Common myeloid progenitor, CD34-positive (primary cell): ENCODE results near the gene LRP6. TPM values are rescaled to one million over a fixed set of nuclear protein-coding genes. Genes with fewer than 3 reads are reported as not detected.
"Not testable (repeated sequence)": the region's sequence is repeated elsewhere in the genome, so short reads cannot be mapped to it uniquely, and the experiment has no call there.

Source experiments
- CTCF ChIA-PET: fragments of 350-600 bp; sonication (Branson Sonifier 250); formaldehyde crosslinking; loops from one replicate; lab custom pipeline; 2021; ENCODE audit warnings: antibody characterized with exemption; lab: Charles Lee
- POLR2A ChIA-PET: fragments of 350-600 bp; sonication (Branson Sonifier 250); formaldehyde crosslinking; loops from one replicate; lab custom pipeline; 2021; ENCODE audit warnings: antibody characterized with exemption; lab: Charles Lee
- DNase-seq, 3 donors: peaks; one replicate each; pipeline versions ENCODE4 v3.0.0 to v3.0.0-alpha.2; 2013
- H3K27ac ChIP-seq, 2 experiments: 1 replicate in 1 of 2; 2 replicates in 1 of 2; pipeline ENCODE4 v1.7.0; 2013; ENCODE audit warnings: inconsistent platforms in 2 of 2, low read length in 2 of 2, mild to moderate bottlenecking in 2 of 2, low read depth in 1 of 2, moderate library complexity in 1 of 2; ENCODE audit not compliant: severe bottlenecking in 2 of 2, insufficient read depth in 1 of 2, poor library complexity in 1 of 2
- H3K27me3 ChIP-seq, 5 experiments: replicated peaks in 2 of 5; 1 replicate in 3 of 5; 2 replicates in 2 of 5; pipeline versions ENCODE4 v1.6.1 to v1.7.0; 2013; ENCODE audit warnings: low read length in 4 of 5, mild to moderate bottlenecking in 2 of 5, moderate library complexity in 2 of 5, inconsistent platforms in 1 of 5; ENCODE audit not compliant: insufficient read depth in 5 of 5, control insufficient read depth in 4 of 5
- H3K36me3 ChIP-seq, 4 experiments: 1 replicate in 2 of 4; 2 replicates in 2 of 4; pipeline versions ENCODE4 v1.6.1 to v1.7.0; 2013; ENCODE audit warnings: low read length in 3 of 4, control low read depth in 1 of 4, mild to moderate bottlenecking in 1 of 4; ENCODE audit not compliant: control insufficient read depth in 4 of 4, insufficient read depth in 4 of 4
- H3K4me1 ChIP-seq, 4 experiments: 1 replicate in 3 of 4; 2 replicates in 1 of 4; pipeline versions ENCODE4 v1.6.1 to v1.7.1; 2013; ENCODE audit warnings: low read length in 3 of 4, mild to moderate bottlenecking in 3 of 4, control low read depth in 1 of 4, inconsistent platforms in 1 of 4, moderate library complexity in 1 of 4; ENCODE audit not compliant: control insufficient read depth in 4 of 4, insufficient read depth in 4 of 4; ENCODE audit errors: control extremely low read depth in 1 of 4
- H3K4me3 ChIP-seq, 7 experiments: 1 replicate in 4 of 7; 2 replicates in 3 of 7; pipeline versions ENCODE4 v1.5.1 to v1.7.0; 2013; ENCODE audit warnings: mild to moderate bottlenecking in 7 of 7, low read length in 6 of 7, moderate library complexity in 6 of 7, inconsistent platforms in 2 of 7, low read depth in 2 of 7, control low read depth in 1 of 7; ENCODE audit not compliant: insufficient read depth in 4 of 7, control insufficient read depth in 1 of 7; ENCODE audit errors: extremely low read depth in 1 of 7
- H3K9me3 ChIP-seq, 5 experiments: 1 replicate in 4 of 5; 2 replicates in 1 of 5; pipeline versions ENCODE4 v1.6.1 to v1.7.1; 2013; ENCODE audit warnings: low read length in 4 of 5, mild to moderate bottlenecking in 2 of 5, inconsistent platforms in 1 of 5, low read depth in 1 of 5, moderate library complexity in 1 of 5; ENCODE audit not compliant: control insufficient read depth in 4 of 5, insufficient read depth in 2 of 5; ENCODE audit errors: control extremely low read depth in 1 of 5
- WGBS: methylation state at CpG from one replicate; pipeline ENCODE4 v1.1.5; 2013; ENCODE audit not compliant: insufficient coverage; 5-methylcytosine and 5-hydroxymethylcytosine counted together
- polyA plus RNA-seq: library from polyadenylated mRNA; unstranded; fragments of 120-200 nt; gene quantifications from one replicate; pipeline ENCODE4 v1.2.1, GENCODE V29; 2013

The LRP6 gene
- polyA plus RNA-seq = 7.1 TPM

DNA sequence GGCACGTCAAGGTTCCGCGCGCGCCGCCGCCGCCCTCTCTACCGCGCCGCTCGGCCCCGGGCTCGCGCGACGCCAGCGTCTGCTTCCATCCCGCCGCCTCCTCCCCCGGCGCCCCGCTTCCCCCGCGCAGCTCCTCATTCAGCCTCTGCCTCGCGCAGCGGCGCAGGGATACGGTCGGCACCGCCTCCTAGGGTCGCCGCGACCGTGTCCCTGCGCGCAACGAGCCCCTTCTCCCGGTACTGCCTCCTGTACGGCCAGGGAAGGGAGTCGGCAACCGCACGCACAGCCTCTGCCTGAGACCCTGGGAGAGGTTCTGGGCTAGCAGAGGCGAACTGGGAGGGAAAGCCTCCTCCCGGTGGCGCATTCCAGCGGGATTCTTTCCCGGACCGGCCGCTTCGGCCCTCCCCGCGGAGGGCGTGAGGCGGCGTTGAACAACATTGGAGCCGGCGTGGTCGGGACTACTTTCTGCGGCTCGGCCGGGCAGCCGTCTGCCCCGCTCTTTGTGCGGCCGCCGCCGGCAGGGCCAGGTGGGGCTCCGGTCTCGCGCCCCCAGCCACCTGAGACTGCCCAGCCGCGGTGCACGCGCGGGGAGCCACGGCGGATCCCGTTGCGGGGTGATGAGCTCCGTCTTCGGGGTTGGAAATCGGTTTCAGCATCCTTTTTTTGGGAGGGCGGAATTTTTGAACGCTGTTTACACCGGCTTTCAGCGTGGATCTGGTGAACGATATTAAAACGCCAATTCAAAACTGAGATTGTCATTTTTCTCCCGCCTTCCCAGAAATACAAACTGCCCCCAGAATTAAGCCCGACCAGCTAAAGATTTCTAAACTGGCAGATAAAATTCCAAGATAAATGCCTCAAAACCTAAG, at the start of gene LRP6:
TSS of gene LRP6 (minus strand) at position 172 of the 869 bp plus-strand sequence. CDS start 309 bp downstream, outside the sequence.
- ChIA-PET CTCF (interaction anchor here (1.3 kb wide), 1 partner anchor 69 kb away, joined by 4 read pairs; no protein-coding TSS in a partner anchor), POLR2A (interaction anchor here (0.8 to 0.9 kb wide), 2 partner anchors 107 to 449 kb away, joined by 3 read pairs; no protein-coding TSS in a partner anchor)
- Histone ChIP-seq H3K9me3 (no peaks in the 10 kb centered on the region), H3K27me3 (peaks cover 0 to 4% (median 0%) of the 10 kb centered on the region in 5 experiments), H3K4me1 (peaks cover 5 to 19% (median 12%) of the 10 kb centered on the region in 4 experiments), H3K36me3 (no peaks in the 10 kb centered on the region), H3K4me3 (peak within 1 kb of the TSS; percentile 77 to 91 (median 84)), H3K27ac (peak within 1 kb of the TSS; percentile 72 to 89)
- DNase-seq = peak; percentile 93 to 96 (median 95)
- 0% methylated on average over 74 of the region's 92 CpGs for WGBS

DNA sequence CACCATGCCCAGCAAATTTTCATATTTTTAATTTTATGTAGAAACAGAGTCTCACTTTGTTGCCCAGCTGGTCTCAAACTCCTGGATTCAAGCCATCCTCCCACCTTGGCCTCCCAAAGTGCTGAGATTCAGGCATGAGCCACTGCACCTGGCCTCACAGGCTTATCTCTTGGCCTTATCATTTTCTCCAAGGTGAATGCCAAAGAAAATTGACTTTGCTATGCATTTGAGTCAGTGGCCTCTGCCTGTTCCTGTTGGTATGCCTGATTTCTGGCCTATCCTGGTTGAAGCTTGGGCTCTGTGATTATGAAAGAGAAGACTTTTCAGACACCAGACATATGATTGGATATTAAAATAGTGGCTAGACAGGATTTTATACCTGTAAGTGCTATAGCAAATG, 49.0 kb upstream of the LRP6 start:
- Histone ChIP-seq H3K27me3 (no peaks in the 10 kb centered on the region), H3K4me1 (no peaks in the 10 kb centered on the region), H3K36me3 (no peaks in the 10 kb centered on the region), H3K9me3 (no peaks in the 10 kb centered on the region), H3K4me3 (no peak overlapping the region), H3K27ac (no peak overlapping the region)
- CTCF ChIA-PET = no interaction called here
- DNase-seq = no peak
- POLR2A ChIA-PET = no interaction called here

DNA sequence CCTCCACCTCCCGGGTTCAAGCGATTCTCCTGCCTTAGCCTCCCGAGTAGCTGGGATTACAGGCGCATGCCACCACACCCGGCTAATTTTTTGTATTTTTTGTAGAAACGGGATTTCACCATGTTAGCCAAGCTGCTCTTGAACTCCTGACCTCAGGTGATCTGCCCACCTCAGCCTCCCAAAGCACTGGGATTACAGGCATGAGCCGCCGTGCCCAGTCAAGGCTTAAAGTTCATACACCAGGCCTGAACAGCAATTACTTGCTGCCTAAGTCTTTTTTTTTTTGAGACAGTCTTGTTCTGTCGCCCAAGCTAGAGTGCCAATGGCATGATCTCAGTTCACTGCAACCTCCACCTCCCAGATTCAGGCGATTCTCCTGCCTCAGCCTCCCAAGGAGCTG, 43.9 kb upstream of the LRP6 start:
- DNase-seq, POLR2A ChIA-PET, H3K4me3 ChIP-seq, H3K27ac ChIP-seq, H3K4me1 ChIP-seq, H3K27me3 ChIP-seq, H3K36me3 ChIP-seq, H3K9me3 ChIP-seq: not testable (repeated sequence)
- CTCF ChIA-PET = interaction anchor here (0.6 kb wide), 1 partner anchor 48 kb away, joined by 3 read pairs; no protein-coding TSS in a partner anchor
- 100% methylated on average over 7 of the region's 10 CpGs for WGBS

DNA sequence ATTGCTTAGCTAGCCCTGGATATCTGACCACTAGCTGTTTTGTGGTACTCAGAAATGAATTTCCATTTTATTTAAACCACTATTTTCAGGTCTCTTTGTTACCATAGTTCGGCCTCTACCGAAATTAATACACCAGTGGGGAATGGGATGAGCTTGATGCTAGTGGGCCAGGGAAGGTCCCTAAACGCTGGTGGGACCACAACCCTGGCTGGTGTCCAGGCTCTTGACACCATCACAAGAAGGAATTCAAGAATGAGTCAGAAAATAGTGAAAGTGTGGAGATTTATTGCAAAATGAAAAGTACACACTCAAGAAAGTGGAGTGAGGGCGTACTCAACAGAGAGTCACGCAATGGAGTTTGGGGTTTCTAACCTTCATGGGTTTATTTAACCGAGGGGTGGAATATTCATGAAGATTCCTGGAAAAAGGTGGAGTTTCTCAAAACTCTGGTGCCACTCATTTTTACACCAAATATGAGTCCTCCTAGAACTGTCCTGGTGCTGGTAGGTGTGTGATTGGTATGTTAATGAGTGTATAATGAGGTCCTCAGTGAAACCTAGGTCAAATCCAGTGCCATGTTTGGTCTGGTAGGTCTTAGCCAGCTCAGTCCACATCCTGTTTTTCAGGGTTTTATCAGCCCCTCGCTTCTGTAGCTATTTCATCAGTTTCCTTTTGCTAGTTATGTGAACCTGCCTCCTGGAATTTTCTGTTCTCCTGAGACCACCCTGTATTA, 38.9 kb upstream of the LRP6 start:
- CTCF ChIA-PET = interaction anchor here (1.3 kb wide), 1 partner anchor 21 kb away, joined by 3 read pairs; no protein-coding TSS in a partner anchor
- Histone ChIP-seq H3K4me1 (no peaks in the 10 kb centered on the region), H3K4me3 (no peak overlapping the region), H3K36me3 (no peaks in the 10 kb centered on the region), H3K9me3 (peaks cover 0 to 2% (median 0%) of the 10 kb centered on the region in 5 experiments), H3K27me3 (no peaks in the 10 kb centered on the region), H3K27ac (no peak overlapping the region)
- DNase-seq = no peak
- WGBS = 78% methylated on average over 3 of the region's 7 CpGs
- POLR2A ChIA-PET = no interaction called here

GRCh38 chr12:12302976-12303375, 36.1 kb upstream of the LRP6 start:
- ChIA-PET CTCF (no interaction called here), POLR2A (no interaction called here)

GRCh38 chr12:12301122-12301521, 34.3 kb upstream of the LRP6 start:
- H3K4me1 ChIP-seq = no peaks in the 10 kb centered on the region
- H3K27me3 ChIP-seq = peaks cover 0 to 2% (median 0%) of the 10 kb centered on the region in 5 experiments
- ChIA-PET POLR2A (no interaction called here), CTCF (interaction anchor here (0.5 to 1.3 kb wide), 2 partner anchors 15 to 18 kb away, joined by 3 to 5 read pairs; no protein-coding TSS in a partner anchor)
- H3K4me3 ChIP-seq = no peak overlapping the region
- H3K27ac ChIP-seq = no peak overlapping the region
- no peak for DNase-seq
- H3K9me3 ChIP-seq = peaks cover 0 to 2% (median 0%) of the 10 kb centered on the region in 5 experiments
- no peaks in the 10 kb centered on the region for H3K36me3 ChIP-seq
- no CpG with 5 or more reads among the region's 2 CpGs for WGBS

More at GRCh38 chr12:12302976-12303375, 36.1 kb upstream of the LRP6 start:
- Histone ChIP-seq H3K4me3 (no peak overlapping the region), H3K27me3 (no peaks in the 10 kb centered on the region), H3K9me3 (peaks cover 0 to 2% (median 0%) of the 10 kb centered on the region in 5 experiments), H3K36me3 (no peaks in the 10 kb centered on the region), H3K27ac (no peak overlapping the region), H3K4me1 (no peaks in the 10 kb centered on the region)
- no peak for DNase-seq
- WGBS = no CpG with 5 or more reads among the region's 2 CpGs
